Astrocyte of the spinal cord (primary cell): ENCODE measurements around the gene SEMA3G.

Experiments
- DNase-seq: peaks from one replicate; pipeline ENCODE4 v3.0.0; 2011; ENCODE audit warnings: low read depth, low spot score
- H3K4me3 ChIP-seq: 2 replicates; pipeline ENCODE4 v1.5.1; 2011; ENCODE audit warnings: low read depth, mild to moderate bottlenecking, low read length, moderate library complexity
- in situ Hi-C: cut with HindIII; loops from 2 replicates; pipeline ENCODE4 v1.10.0; 2017; ENCODE audit warnings: low sequenced_read_pairs
- TF ChIP-seq, protein P1 (sequence below): IDR thresholded peaks from 2 replicates; pipeline ENCODE4 v1.5.1; 2012; ENCODE audit warnings: low read depth, mild to moderate bottlenecking, low read length, inconsistent platforms

Gene SEMA3G

DNA sequence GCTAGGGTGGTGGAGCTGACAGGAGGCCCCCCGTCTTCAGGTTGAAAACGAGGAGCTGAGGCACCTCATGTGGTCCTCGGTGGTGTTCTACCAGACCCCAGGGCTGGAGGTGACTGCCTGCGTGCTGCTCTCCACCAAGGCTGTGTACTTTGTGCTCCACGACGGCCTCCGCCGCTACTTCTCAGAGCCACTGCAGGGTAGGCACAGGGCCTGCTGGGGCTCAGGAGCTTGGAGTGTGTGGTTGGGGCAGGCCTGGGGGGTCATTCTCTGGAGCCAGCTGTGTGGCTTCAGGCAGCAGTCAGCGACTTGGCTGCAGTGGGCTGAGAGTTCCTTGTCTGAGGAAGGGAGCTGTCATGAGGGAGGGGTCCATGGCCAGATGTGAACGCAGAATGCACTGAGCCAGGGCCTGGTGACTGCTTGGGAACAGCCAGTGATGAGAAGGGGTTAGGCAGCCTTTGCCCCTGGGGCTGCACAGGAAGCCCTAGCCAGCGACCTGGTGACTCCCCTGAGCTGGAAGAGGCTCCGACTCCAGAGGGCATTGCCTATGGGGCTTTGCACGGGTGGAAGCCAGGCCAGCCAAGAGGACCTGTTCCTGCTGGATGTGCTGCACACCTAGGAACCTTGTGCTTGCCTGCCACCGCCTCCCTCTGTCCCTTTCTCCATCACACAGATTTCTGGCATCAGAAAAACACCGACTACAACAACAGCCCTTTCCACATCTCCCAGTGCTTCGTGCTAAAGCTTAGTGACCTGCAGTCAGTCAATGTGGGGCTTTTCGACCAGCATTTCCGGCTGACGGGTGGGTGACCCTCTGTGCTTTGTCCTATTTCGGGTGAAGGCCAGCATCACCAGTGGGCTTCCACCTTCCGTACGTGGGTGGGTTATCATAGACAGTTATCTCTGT, 45.4 kb upstream of the SEMA3G start:
- no peak for DNase-seq
- in situ Hi-C loops, result no loop called here
- TF ChIP-seq, protein P1, sequence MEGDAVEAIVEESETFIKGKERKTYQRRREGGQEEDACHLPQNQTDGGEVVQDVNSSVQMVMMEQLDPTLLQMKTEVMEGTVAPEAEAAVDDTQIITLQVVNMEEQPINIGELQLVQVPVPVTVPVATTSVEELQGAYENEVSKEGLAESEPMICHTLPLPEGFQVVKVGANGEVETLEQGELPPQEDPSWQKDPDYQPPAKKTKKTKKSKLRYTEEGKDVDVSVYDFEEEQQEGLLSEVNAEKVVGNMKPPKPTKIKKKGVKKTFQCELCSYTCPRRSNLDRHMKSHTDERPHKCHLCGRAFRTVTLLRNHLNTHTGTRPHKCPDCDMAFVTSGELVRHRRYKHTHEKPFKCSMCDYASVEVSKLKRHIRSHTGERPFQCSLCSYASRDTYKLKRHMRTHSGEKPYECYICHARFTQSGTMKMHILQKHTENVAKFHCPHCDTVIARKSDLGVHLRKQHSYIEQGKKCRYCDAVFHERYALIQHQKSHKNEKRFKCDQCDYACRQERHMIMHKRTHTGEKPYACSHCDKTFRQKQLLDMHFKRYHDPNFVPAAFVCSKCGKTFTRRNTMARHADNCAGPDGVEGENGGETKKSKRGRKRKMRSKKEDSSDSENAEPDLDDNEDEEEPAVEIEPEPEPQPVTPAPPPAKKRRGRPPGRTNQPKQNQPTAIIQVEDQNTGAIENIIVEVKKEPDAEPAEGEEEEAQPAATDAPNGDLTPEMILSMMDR, result no peak
- no peak overlapping the region for H3K4me3 ChIP-seq

DNA sequence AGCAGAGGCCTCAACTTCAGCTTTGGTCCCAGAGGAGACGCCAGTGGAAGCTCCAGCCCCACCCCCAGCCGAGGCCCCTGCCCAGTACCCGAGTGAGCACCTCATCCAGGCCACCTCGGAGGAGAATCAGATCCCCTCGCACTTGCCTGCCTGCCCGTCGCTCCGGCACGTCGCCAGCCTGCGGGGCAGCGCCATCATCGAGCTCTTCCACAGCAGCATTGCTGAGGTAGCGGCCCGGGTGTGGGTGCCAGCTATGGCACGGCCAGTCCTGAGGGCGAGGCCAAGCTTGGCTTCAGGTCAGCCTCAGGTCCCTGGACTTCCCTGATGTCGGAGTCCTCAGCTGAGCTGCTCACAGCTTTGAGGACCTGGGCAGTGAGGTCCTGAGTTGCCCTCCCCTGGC, 44.5 kb upstream of the SEMA3G start:
- in situ Hi-C loops, result no loop called here
- TF ChIP-seq, protein P1, result no peak
- no peak overlapping the region for H3K4me3 ChIP-seq
- DNase-seq, result no peak

DNA sequence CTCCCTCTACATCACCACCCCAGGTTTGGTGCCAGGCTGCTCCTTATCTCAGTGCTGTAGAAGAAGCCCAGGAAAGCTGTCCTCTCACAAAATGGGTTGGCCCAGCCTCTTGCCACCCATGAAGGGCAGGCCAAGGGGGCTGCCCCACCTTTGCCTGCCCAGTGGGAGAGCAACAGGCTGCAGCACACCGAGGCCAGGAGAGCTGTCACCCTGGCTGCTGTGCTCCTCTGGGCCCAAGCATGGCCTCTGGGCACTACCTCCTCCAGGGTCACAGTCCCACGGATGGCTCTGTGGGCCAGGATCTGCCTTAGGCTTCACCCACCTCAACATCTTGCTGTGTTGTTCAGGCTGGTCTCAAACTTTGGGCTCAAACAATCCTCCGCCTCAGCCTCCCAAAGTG, 43.8 kb upstream of the SEMA3G start:
- TF ChIP-seq, protein P1, result no peak
- no peak overlapping the region for H3K4me3 ChIP-seq
- in situ Hi-C loops, result no loop called here
- DNase-seq, result no peak

DNA sequence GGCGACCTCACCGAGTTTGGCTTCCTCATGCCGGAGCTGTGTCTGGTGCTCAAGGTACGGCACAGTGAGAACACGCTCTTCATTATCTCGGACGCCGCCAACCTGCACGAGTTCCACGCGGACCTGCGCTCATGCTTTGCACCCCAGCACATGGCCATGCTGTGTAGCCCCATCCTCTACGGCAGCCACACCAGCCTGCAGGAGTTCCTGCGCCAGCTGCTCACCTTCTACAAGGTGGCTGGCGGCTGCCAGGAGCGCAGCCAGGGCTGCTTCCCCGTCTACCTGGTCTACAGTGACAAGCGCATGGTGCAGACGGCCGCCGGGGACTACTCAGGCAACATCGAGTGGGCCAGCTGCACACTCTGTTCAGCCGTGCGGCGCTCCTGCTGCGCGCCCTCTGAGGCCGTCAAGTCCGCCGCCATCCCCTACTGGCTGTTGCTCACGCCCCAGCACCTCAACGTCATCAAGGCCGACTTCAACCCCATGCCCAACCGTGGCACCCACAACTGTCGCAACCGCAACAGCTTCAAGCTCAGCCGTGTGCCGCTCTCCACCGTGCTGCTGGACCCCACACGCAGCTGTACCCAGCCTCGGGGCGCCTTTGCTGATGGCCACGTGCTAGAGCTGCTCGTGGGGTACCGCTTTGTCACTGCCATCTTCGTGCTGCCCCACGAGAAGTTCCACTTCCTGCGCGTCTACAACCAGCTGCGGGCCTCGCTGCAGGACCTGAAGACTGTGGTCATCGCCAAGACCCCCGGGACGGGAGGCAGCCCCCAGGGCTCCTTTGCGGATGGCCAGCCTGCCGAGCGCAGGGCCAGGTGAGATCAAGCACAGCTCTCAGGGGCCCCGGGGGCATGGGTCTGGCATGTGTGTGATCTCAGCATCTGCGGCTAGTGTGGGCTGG, 43.1 kb upstream of the SEMA3G start:
- in situ Hi-C loops, result no loop called here
- no peak overlapping the region for H3K4me3 ChIP-seq
- no peak for DNase-seq
- TF ChIP-seq, protein P1, result no peak

DNA sequence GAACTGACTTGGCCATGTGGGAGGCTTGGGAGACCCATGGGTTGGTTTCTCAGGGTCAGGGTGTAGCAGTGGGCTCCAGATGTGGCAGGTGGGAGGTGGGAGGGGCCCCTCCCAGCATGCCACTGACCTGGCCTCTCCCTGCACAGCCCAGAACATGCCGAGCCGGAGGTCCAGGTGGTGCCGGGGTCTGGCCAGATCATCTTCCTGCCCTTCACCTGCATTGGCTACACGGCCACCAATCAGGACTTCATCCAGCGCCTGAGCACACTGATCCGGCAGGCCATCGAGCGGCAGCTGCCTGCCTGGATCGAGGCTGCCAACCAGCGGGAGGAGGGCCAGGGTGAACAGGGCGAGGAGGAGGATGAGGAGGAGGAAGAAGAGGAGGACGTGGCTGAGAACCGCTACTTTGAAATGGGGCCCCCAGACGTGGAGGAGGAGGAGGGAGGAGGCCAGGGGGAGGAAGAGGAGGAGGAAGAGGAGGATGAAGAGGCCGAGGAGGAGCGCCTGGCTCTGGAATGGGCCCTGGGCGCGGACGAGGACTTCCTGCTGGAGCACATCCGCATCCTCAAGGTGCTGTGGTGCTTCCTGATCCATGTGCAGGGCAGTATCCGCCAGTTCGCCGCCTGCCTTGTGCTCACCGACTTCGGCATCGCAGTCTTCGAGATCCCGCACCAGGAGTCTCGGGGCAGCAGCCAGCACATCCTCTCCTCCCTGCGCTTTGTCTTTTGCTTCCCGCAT, 42.3 kb upstream of the SEMA3G start:
- in situ Hi-C loops, result no loop called here
- DNase-seq, result no peak
- H3K4me3 ChIP-seq, result no peak overlapping the region
- TF ChIP-seq, protein P1, result no peak

DNA sequence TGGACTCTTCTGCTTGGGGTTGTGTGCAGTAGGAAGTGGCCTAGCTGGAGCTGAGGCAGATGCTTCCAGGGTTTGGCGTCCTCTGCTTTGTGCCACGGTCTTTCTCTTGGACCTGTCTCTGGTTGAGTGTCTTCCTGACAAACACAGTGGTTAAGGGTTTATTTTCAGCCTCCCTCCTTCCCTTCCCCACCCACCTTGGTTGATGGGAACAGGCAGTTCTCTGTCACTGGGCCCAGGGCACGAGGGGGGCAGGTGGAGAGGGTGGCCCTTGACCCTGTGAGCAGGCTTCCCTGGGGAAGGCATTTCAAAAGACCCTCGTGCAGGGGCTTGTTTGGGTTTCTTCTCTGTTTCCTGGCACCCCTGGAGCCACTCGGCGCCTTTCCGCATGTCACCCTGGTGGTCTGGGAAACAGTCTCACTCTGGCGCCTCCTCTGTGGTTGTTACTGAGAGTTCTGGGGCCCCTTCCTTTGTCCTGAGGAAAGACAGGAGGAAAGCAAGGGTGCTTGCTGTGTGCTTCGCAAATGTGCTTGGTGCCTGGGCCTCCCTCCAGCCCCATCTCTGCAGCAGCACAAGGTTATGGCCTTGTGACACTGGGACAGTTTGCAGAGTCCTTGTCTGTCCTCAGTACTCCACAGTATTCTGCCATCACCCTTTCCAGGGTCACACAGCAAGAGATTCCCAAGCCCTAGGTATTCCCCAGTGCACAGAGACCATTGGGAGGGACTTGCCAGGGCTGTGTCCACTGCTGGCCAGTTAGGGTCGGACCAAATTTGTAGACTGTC, 40.0 kb upstream of the SEMA3G start:
- TF ChIP-seq, protein P1, result no peak
- no peak for DNase-seq
- in situ Hi-C loops, result no loop called here
- no peak overlapping the region for H3K4me3 ChIP-seq
